ENCODE measurements around the gene GPC6. TPM values are rescaled to one million over a fixed set of nuclear protein-coding genes. Genes with fewer than 3 reads are reported as not detected.

Gene GPC6
- total and polyA plus RNA-seq, 9 of the 15 experiments (the other 6 are each of a cell fraction or from before 2014, with no cell fraction given) = under 0.01 to 0.20 (median 0.01) TPM; not detected in 4

DNA sequence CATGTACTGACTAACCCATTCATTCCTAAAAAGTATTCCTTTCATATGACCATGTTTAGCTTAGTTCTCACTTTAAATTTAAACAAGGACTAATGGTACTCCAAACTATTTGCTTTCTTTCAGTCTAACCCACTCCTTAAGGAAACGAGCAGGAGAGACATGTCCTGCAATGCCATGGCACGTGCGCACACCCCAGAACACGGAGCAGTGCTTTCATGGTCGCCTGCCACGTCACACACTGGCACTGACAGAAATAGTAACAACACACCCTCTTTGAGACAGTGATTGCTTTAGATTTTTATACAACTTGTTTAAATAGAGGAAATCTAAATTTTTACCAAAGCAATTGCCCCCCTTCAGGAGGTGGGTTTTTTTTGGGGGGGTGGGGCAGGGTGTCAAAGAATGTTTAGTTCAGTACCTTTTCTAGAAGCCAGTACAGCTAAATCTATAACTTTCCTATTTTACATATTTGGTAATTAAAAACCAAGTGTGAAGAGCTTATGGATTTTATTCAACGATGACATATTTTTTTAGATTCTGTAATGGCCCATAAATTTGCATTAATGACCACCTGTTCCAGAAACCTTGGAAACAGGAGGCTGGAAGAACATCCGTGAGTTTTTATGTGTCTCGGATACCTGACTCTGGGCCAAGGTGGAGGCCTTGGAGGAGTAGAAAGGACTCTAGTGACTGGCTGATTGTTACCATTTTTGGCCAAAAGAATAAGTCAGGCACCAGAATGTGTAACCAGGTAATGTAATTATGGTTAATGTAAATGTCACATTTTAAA is 1005.7 kb downstream of the GPC6 start (continued):
- TF ChIP-seq BRCA1 (IDR thresholded peaks at IDR 0.05) (no peak), BRCA1 (CRISPR knock-in tag; IDR thresholded peaks at IDR 0.05) (no peak), ZNF79 (CRISPR knock-in tag; IDR thresholded peaks at IDR 0.05; ENCODE audit: low read depth) (no peak), ZNF133 (CRISPR knock-in tag; IDR thresholded peaks at IDR 0.05) (no peak), CHD4 (IDR thresholded peaks at IDR 0.05; ENCODE audit: insufficient read depth, insufficient replicate concordance, low read depth, low read length, poor library complexity, severe bottlenecking) (no peak), TCFL5 (CRISPR knock-in tag; conservative IDR thresholded peaks at IDR 0.05) (no peak), CAMTA2 (CRISPR knock-in tag; conservative IDR thresholded peaks at IDR 0.05) (no peak), ZNF766 (CRISPR knock-in tag; conservative IDR thresholded peaks at IDR 0.05) (no peak), KDM4B (IDR thresholded peaks at IDR 0.05; ENCODE audit: borderline replicate concordance in 2 of 2, low read depth in 1 of 2) (no peak), ZFX (CRISPR knock-in tag; IDR thresholded peaks at IDR 0.05) (no peak)
- TF ChIP-seq, protein P1, sequence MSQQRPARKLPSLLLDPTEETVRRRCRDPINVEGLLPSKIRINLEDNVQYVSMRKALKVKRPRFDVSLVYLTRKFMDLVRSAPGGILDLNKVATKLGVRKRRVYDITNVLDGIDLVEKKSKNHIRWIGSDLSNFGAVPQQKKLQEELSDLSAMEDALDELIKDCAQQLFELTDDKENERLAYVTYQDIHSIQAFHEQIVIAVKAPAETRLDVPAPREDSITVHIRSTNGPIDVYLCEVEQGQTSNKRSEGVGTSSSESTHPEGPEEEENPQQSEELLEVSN (IDR thresholded peaks at IDR 0.05; ENCODE audit: borderline replicate concordance in 1 of 2, extremely low read depth in 1 of 2, insufficient read depth in 1 of 2, insufficient read length in 1 of 2, low read depth in 1 of 2, low read length in 1 of 2, poor library complexity in 1 of 2, severe bottlenecking in 1 of 2) = no peak
- TF ChIP-seq, protein P2, sequence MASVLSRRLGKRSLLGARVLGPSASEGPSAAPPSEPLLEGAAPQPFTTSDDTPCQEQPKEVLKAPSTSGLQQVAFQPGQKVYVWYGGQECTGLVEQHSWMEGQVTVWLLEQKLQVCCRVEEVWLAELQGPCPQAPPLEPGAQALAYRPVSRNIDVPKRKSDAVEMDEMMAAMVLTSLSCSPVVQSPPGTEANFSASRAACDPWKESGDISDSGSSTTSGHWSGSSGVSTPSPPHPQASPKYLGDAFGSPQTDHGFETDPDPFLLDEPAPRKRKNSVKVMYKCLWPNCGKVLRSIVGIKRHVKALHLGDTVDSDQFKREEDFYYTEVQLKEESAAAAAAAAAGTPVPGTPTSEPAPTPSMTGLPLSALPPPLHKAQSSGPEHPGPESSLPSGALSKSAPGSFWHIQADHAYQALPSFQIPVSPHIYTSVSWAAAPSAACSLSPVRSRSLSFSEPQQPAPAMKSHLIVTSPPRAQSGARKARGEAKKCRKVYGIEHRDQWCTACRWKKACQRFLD (CRISPR knock-in tag; IDR thresholded peaks at IDR 0.05) = no peak
